CD4-positive, alpha-beta T cell treated with Interleukin-17A for 1 hour (primary cell): ENCODE results near the gene HECW1.
"Not testable (repeated sequence)": the region's sequence is repeated elsewhere in the genome, so short reads cannot be mapped to it uniquely, and the experiment has no call there.

ENCODE experiments used
- DNase-seq: peaks from one replicate; pipeline ENCODE4 v3.0.0-alpha.2; 2020

HECW1 gene

GRCh38 chr7:43112941-43113621 is 634 bp downstream of the HECW1 start:
- DNase-seq = no peak

- no peak for DNase-seq
Observed at GRCh38 chr7:43113622-43114457, 1.4 kb downstream of the HECW1 start.

- no peak for DNase-seq
Observed at GRCh38 chr7:43114458-43114780, 2.0 kb downstream of the HECW1 start.

GRCh38 chr7:43116451-43116850 is 4.0 kb downstream of the HECW1 start:
- no peak for DNase-seq

- DNase-seq = no peak
Observed at GRCh38 chr7:43117095-43117494, 4.6 kb downstream of the HECW1 start.

GRCh38 chr7:43117861-43118260 is 5.4 kb downstream of the HECW1 start:
- no peak for DNase-seq

GRCh38 chr7:43118313-43118712 is 5.9 kb downstream of the HECW1 start:
- no peak for DNase-seq

GRCh38 chr7:43119371-43120075 is 7.1 kb downstream of the HECW1 start:
- DNase-seq = no peak

- DNase-seq = no peak
Observed at GRCh38 chr7:43121973-43122372, 9.5 kb downstream of the HECW1 start.

- no peak for DNase-seq
Observed at GRCh38 chr7:43123457-43123856, 11.0 kb downstream of the HECW1 start.

GRCh38 chr7:43124388-43124787 is 11.9 kb downstream of the HECW1 start:
- no peak for DNase-seq

GRCh38 chr7:43130347-43130746 is 17.9 kb downstream of the HECW1 start:
- DNase-seq = no peak

GRCh38 chr7:43135129-43135528 is 22.7 kb downstream of the HECW1 start:
- no peak for DNase-seq

- no peak for DNase-seq
Observed at GRCh38 chr7:43136064-43136463, 23.6 kb downstream of the HECW1 start.

GRCh38 chr7:43137121-43137744 is 24.8 kb downstream of the HECW1 start:
- not testable (repeated sequence) for DNase-seq

- DNase-seq = no peak
Observed at GRCh38 chr7:43137811-43138210, 25.4 kb downstream of the HECW1 start.

GRCh38 chr7:43138710-43139109 is 26.3 kb downstream of the HECW1 start:
- no peak for DNase-seq

GRCh38 chr7:43139137-43139536 is 26.7 kb downstream of the HECW1 start:
- DNase-seq = no peak

GRCh38 chr7:43140186-43140585 is 27.7 kb downstream of the HECW1 start:
- no peak for DNase-seq

- DNase-seq = no peak
Observed at GRCh38 chr7:43141091-43141490, 28.6 kb downstream of the HECW1 start.

- no peak for DNase-seq
Observed at GRCh38 chr7:43142703-43143102, 30.3 kb downstream of the HECW1 start.

- no peak for DNase-seq
Observed at GRCh38 chr7:43143918-43144589, 31.6 kb downstream of the HECW1 start.
